Activated CD8-positive, alpha-beta memory T cell treated with anti-CD3 and anti-CD28 coated beads, Interleukin-2, amount 50 U/mL, for 1 hour (primary cell): ENCODE results near the gene DNPH1.

ENCODE experiments used
- DNase-seq: peaks from one replicate; pipeline ENCODE4 v3.0.0-alpha.2; 2020; ENCODE audit errors: extremely low read depth

DNPH1 gene, protein sequence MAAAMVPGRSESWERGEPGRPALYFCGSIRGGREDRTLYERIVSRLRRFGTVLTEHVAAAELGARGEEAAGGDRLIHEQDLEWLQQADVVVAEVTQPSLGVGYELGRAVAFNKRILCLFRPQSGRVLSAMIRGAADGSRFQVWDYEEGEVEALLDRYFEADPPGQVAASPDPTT

DNA sequence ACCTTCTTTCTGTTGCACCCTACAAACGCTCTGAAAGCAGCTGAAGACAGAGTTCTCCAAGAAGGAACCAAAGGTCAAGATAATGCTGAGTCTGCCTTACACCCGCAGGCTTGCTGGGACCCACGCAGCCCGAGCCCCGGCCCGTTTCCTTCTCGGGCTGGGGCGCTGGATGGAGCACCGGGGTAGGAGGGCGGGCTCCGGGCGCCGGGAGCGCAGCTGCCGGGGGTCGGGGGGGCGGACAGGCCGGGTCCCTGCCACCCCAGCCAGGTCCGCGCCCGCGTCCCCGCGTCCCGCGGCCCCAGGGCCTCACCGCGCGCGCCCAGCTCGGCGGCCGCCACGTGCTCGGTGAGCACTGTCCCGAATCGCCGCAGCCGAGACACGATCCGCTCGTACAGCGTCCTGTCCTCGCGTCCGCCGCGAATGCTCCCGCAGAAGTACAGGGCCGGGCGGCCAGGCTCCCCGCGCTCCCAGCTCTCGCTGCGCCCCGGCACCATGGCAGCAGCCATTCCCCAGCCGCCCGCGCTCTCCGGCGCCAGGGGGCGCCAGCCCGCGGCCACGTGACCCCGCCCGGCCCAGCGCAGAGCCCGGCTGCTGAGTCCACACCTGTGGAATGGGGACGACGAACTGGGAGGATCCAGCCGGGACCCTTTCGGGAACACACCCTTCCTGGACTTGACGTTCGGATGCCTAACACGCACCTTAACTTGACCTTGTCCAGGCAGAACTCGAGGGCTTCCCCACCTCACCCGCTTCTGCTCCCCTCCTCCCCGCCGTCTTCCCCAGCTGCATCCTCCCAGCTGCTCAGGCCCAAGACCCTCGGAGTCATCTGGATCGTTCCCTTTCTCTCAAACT, at the start of gene DNPH1:
DNPH1 (minus strand) TSS at position 531 of the 852 bp plus-strand sequence; CDS start at position 506, 25 bp downstream.
- no peak for DNase-seq

DNA sequence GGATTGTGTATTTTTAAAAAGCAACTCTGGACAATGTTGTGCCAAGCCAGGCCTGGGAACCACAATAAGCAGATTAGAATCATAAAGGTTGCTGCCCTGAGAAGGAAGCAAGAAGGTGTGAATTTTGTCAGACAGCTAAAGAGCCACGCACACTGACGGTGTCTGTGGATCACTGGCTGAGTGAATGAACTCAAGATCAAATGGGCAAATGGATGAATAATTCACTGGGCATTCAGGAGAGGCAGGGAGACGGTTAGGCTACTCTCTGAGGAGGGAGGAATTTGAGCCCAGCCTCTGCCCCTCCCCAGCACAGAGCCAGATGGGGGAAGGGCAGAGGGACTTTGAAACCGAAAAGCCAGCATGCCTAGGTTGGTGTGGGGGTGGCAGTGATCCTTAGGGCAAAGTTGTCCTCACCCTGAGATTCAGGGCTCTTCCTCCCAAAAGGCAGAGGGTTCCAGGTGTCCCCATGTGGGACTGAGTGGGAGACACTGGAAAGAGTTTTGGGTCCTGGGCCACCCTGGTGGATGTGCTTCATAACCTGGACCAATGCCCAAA, 49.3 kb upstream of the DNPH1 start:
- no peak for DNase-seq

DNA sequence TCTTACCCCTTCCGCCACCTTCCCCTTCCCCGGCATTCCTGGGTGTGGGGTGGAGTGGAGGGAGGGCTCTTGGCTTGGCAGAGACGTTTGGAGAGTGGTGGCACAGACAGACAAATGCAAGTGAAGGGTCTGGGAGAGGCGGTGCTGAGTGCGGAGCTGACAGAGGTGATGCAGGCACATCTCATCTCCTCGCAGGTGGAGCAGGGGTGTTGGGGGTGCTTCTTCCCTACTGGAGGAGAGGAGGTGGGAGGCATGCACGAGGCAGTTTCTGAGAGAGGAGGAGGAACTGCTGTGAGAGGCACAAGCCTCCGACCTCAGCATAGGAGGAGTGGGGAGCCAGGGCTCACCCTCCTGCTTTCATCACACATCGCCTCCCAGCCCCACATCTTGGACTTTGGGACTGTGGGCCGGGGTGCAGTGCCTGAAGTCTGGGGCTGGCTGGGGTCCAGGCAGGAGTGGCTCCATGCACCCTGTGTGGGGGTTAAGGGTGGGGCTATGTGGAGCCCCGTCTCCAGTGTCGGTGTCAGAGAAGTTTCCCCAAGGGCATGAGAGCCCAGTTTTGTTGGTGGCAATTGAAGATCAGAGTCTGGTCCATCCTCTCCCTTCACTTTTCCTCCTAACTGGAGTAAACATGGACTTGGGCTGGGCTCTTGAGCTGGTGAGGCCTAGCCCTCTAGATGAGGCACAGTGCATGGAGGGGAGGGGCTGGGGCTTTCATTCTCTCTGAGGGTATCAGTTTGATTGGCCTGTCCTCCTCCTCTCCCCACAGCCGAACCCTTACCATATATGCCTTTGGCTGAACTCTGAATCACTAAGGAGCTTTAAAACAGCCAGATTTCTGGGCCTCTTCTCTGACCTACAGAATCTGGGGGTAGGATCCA, 48.6 kb upstream of the DNPH1 start:
- DNase-seq, result no peak

DNA sequence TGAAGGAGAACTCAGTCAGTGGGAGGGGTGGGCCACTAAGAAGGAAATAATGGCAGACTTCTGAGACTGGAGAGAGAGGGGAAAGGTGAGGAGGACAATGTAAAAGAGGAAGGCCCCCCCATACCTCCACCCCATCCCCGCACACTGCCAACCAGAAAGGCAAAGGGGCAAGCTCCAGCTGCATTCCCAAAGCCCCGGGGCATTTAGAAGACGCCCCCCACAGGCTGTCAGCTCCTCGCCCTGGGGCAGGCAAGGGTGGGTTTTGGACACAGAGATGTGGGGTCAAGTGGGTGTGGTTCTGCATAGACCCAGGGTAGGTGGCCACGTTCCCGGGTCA, 48.0 kb upstream of the DNPH1 start:
- DNase-seq, result no peak

DNA sequence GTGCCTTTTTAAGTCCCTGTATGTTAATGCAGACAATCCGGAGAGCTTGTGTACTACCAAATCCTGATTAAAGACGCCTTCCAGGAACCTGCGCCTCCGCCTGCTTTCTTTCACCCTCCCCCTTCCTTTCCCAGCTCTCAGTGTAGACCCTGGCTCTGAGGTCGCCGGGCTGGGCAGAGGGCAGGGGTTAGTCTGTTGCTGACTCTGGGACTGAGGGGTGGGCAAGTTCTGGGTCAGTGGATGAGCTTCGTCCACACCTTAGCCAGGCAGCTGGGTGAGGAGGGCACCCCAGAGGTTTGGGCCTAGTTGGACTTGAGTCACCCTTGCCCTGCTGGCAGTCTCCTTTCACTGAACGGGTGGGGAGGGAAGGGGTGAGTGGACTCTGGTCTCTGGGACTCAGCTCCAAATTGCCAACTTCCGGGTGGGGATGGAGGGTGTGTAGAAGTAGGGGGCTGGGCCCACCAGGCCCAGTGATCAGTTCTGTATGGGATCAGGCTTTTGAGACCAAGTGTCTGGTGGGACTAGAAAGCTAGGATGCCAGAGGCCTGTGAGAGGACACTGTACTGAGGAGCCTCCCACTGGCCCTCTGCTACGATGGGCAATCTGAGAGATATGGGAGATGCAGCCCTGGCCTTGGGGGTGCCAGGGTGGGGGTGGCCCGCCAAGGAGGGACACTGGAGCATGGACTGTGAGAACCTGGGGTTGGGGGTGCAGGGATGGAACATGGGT, 47.5 kb upstream of the DNPH1 start:
- no peak for DNase-seq

DNA sequence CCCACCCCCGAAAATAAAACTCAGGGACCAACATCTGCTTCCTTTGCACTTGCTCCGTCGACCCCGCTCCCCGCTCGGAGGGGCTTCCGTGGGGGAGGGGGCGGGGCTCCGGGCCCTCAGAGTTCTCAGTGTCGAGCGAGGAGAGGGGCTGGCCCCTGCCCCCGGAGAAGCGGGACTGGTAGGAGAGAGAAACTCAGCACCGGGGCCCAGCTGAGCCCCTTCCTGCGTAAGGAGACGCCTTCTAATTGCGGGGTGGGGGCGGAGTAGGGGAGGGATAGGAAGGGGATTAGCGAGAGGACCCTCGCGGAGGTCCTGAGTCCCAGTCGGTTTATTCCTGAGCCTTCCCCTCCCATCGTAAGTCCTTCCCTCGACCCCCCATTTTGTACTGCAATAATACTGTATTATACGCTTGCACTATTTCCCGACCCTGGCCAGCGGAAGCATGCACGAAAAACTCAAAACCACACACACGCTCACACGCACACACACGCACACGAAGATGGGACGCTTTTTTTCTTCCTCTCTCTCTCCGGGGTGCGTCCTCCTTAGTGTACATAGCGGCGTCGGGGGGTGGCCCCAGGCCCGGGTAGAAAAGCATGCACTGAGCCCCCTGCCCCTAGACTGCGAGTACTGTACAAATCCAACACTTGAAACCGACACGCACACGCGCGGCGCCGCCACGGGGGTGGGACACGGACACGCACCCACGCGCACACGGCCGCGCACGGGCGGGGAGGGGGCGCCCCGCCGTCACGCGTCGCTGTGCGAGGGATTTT, 46.7 kb upstream of the DNPH1 start:
- DNase-seq, result no peak

DNA sequence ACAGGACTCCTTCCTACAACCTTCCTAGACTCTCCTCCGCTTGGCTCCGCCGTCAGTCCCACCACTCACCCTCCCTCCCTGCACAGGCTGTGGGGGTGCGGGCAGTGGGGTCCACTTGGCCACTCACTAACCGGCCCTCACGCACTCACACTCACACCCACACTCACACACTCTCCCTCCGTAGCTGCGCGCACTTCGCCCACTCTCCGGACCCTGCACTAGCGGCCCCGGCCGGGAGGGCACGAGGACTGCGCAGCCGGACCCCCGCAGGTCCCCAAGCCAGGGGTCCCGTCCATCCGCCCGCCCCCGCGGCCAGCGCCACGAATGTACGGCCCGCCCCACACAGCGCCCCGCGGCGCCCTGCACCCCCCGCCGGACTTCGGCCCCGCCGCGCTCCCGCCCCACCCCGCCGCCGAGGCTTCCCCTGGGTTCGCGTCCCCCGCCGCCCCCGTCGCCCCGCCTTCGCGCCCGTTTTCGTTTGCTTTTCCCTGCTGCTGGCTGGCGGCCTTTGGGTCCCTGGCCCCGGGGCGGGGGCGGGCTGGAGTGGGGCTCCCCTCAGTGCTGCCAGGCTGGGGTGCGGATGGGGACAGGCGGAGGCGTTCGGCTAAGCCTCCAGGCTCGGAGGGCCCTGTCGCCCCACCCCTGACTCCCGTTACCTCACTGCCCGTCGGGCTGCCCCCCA, 45.8 kb upstream of the DNPH1 start:
- no peak for DNase-seq

DNA sequence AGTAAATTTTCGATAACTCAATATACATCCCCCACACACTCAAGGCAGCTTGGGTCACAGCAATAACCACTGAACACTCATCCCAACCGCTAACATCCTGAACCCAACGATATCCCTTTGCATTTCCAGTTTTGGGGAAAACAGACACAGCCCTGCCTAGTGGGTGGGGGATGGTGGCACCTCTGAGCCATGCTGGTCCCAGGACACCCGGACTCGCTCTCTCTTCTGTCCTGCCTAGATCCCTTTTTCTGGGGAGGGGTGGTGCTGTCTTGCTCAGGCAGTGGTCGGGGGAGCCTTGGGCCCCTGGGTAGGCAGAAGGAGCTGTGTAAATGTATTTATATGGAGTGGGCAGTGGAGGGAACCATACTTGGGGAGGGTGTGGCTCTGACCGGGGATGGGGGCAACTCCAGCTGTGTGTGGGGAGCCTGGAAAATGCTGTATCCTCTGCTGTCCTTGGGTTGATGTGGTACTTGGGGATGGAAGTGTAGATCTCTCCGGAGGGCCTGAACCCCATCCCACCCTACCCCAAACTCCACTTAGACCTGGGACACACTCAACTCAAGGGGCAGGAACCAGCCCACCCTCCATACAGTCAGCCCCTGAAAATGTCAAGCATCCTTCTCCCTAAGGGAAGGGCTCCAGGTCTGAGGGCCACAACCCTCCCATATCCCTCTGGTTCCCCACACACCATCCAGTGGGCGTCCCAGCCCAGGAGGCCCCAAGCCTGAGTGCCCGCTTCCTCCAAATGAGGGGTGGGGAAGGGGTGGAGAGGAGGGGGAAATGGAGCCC, 45.0 kb upstream of the DNPH1 start:
- no peak for DNase-seq

DNA sequence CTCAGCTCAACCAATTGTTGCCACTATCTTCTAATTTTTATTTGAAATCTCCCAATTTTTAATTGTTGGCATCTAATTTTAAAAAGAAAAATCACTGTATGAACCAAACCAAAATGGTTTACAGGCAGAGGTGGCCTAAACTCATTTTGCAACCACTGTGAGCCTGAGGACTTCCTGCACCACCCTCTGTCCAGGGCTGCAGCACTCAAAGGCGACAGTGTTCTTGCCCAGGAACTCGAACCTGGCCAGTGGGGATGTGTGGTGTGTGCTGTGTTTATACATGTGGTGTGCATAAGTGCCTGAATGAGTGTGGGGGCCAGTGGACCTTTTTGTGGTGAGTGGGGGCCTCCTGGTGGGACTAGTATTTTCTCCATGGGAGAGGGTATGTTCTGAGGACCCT, 44.4 kb upstream of the DNPH1 start:
- no peak for DNase-seq

DNA sequence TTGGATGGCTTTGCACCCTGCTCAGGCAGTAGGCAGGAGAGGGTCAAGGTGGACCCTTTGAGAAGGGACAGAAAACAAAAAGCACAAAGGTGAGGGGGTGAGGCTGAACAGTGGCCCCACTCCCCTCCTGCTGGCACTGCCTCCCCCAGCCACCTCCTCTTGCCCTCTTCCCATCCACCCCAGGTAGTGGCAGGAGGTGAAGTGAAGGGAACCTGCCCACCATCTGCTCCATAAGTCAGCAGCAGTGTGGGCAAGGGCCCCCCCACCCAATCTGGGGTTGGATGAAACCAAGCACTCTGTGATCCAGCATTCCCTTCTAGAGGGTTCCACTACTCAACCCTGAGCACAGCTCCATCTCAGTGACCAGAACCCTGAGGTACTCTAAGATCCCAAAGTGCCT, 42.7 kb upstream of the DNPH1 start:
- no peak for DNase-seq

DNA sequence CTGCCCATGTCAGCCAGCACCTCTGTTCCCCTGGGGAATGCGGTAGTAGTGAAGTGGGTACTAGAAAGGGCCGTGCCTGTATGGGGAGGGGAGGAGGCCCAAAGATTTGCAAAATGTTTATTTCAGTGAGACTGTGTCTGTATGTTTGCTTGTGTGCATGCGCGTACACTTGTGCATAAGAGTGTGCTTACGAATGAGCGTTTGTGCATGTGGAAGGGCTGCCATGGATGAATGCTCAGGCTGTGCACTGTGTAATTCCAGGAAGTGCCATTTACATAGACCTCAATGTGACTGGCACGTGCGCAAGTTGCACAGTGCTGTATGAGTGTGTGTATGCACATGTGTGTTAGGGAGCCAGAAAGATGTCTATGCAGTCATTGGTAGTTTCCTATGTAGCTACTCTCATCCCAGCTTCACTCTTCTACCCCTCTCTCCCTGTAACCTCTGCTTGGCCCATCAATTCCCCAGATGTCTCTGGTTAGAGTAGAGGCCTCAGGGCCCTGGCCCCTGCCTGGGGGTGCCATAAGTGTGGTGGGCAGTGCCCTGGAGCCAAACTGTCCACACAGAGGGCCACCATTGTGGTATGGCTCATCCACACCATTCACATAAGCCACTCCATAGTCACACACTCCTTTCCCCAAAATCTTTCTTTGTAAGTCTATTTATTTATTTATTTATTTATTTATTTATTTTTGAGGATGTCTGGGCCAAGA, 42.0 kb upstream of the DNPH1 start:
- no peak for DNase-seq

DNA sequence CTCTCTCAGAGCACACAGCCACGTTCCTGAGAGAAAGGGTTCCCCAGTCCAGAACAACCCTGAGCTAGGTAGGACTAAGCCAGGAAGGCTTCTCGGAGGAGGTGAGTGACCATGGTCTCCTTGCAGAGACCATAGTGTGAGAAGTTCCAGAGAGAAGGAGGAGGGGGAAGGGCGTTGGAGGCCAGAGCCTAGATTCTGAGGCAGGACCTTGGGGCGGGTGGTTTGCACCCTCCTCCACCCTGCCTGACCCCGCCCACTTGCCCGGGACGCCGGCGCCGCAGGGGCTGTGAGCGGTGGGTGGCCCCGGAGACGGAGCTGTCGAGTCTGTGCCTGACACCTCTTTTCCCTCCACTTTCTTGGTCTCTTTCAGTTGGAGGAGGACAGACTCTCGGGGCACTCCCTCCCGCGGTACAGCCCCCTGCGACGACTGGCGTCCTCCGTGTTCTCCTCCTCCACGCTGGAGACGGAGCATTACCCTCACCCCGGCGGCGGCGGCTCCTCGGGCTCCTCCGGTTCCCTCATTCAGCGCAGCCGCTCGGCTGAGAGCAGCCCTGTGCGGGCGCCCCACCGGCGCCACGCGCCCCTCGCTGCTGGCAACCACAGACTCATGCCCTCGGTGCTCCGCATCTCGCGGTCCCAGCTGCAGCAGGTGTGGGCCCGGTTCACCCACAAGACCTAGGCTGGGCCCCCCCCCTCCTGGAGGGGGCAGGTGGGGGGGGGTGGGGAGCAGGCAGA, 40.2 kb upstream of the DNPH1 start:
- no peak for DNase-seq

DNA sequence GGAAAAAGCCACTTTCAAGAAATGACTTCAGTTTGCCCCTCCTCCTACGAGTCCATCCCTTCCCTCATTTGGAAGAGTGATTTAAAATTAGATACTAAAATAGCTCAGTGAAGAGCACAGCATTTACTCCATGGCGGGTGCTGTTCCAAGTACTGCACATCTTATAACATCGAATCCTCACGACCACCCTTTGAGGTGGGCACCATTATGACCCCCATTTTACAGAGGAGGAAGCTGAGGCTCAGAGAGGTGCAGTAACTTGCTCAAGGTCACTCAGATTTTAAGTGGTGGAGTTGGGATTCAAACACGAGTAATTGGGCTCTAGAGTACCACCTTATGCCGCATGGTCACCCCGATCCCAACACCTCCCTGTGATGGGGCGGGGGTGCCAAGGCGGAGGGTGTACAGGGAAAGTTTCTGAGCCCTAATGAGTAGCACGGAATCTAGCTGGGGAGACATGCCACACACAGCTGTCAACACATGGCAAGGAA, 39.5 kb upstream of the DNPH1 start:
- no peak for DNase-seq

DNA sequence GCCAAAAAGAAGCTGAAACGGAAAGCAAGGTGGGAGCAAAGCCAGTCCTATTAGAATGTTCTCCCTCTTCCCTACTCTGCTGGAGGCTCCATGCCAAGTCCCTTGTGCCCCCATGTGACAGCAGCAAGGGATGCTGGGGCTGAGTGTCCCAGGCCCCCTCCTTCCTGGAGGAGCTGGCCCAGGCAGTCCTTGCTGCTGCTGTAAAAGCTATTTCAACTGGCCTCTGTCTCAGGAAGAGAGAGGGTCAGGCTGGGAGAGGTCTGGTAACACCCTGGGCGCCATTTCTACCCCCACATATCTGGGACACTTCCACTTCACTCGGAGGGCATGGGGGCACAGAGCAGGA, 39.0 kb upstream of the DNPH1 start:
- no peak for DNase-seq

DNA sequence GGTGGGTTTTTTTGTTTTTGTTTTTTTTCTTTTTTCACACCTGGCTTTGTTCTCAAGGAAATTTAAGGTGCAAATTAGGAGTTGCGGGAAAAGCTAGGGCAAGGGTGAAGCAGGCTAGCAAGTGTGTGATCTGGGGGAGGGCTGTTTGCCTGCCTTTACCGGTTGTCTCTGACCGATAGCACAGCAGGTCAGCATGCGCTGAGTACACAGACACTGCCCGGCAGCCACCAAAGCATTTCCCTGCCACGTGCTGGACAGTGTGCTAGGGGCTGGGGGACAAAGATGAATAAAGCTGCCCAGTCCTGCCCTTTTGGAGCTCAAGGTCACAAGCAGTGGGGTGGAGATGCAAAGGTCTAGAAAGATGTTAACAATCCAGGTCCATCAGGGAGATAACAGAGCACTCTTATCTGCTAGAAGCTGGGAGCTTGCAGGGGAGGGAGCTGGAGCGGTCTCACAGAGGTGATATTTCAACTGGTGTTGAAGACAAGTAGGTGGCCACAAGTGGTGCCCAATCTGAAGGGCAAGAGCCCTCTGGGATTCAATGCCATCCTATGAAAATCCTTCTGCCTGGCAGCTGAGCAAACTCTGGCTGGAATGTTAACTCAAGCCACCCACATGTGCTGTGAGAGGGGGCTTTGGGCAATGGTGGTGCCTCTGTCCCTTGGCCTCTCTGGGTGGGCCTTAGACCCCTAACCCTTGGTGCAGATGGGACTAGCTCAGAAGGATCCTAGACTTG, 38.5 kb upstream of the DNPH1 start:
- no peak for DNase-seq

DNA sequence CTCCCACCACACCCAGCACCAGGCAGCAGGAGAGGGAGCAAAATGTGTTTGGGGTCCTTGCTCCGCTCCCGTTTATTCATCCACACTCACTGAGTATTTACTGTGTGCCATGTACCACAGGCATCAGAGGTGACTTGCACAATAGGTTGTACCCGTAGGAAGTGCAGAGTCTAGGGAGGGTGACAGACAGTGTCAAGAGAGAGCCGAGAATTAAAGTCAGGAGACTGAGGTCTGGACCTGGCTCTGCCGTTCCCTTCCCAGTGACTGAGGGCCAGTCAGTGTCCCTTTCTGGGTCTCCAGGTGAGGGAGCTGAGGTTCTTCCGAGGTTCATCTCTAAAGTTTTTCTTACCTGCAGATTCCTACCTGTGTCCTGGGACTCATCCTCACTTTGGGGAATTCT, 36.3 kb upstream of the DNPH1 start:
- DNase-seq, result no peak

DNA sequence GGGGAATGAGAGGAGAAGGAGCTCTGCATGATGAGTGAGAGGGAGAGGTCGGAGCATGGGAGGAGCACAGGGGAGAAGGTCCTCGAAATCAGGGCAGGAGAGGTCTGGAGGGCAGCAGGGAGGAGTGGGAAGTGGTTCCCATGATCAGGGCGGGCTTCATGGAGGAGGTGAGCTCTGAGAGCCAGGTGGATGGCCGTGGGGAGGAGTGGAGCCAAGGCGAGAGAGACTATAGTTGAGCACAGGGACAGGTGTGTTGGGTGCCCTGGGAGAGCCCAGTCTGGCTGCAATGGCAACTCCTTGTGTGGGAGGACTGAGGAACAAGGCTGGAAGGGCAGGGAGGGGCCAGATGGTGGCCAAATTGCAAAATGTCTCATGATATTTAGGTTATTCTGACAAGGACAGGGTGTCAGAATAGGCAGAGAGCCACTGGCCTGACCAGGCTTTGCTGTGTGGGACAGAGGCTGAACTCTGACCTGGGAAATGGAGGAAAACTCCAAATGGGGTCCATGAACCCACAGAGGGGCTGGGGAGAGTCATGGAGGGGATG, 35.4 kb upstream of the DNPH1 start:
- DNase-seq, result no peak
